ENCODE data around the gene PROB1. TPM values are rescaled to one million over a fixed set of nuclear protein-coding genes. Genes with fewer than 3 reads are reported as not detected.
A peak's percentile ranks its signal among the peaks of the same experiment; 100 is the strongest.

Gene PROB1
- polyA plus RNA-seq, 1 donor (not counting 4 experiments of a cell fraction or from before 2014, with no cell fraction given), result 0.26 TPM

DNA sequence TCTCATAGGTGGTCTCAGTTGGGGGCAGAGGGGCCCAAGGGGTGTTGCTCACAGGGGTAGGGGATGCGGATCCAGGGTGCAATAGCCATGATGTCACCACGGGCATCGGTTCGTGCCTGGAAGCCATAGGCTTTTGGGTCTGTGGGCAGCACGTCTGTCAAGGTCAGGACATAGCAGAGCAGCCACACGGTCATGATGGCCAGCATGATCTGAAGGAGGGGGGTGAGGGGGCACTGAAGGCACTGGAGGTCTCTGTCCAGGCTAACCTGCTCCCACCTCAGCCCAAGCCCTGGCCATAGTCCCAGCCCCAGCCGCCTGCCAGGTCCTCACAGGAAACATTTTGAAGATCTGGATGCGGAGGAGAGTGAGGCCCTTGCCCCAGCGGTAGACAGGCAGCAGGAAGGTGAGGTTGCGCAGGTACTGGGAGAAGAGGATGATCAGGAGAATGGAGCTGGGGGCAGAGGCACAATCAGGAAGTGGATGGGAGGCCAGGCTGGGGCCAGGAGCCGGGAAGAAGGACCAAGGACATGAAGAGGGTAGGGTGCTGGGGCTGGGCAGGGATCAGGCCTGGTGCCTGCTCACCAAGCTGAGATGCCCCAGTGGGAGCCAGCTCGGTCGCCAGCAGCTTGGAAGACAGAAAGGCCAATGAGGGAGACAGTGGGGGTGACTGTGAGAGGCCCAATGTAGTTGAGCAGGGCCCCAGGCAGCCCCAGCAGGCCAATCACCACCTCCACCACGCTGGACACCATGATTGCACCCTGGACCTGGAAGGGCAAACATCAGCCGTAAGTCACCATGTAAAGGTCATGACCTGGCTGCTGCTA is 15.1 kb downstream of the PROB1 start:
- H3K9me3 ChIP-seq (ENCODE audit: control insufficient read depth, low read depth, low read length), result no peaks in the 10 kb centered on the region
- H4K20me1 ChIP-seq (ENCODE audit: control insufficient read depth, extremely low read depth, insufficient read depth, low read length), result no peaks in the 10 kb centered on the region
- H3K36me3 ChIP-seq (ENCODE audit: control insufficient read depth in 2 of 2, extremely low read depth in 1 of 2, insufficient read depth in 2 of 2, low read length in 2 of 2), result no peaks in the 10 kb centered on the region
- H2AFZ ChIP-seq (ENCODE audit: control insufficient read depth, low read length), result no peak overlapping the region
- H3K4me3 ChIP-seq (ENCODE audit: control insufficient read depth in 2 of 3, extremely low read depth in 1 of 3, insufficient read depth in 2 of 3, low read depth in 1 of 3, low read length in 3 of 3), result no peak overlapping the region
- no peak for DNase-seq (ENCODE audit: low read depth, low spot score)
- no peak for FAIRE-seq
- no peak for TF ChIP-seq EZH2 (IDR thresholded peaks at IDR 0.05; ENCODE audit: low read length)
- TF ChIP-seq, protein P1, sequence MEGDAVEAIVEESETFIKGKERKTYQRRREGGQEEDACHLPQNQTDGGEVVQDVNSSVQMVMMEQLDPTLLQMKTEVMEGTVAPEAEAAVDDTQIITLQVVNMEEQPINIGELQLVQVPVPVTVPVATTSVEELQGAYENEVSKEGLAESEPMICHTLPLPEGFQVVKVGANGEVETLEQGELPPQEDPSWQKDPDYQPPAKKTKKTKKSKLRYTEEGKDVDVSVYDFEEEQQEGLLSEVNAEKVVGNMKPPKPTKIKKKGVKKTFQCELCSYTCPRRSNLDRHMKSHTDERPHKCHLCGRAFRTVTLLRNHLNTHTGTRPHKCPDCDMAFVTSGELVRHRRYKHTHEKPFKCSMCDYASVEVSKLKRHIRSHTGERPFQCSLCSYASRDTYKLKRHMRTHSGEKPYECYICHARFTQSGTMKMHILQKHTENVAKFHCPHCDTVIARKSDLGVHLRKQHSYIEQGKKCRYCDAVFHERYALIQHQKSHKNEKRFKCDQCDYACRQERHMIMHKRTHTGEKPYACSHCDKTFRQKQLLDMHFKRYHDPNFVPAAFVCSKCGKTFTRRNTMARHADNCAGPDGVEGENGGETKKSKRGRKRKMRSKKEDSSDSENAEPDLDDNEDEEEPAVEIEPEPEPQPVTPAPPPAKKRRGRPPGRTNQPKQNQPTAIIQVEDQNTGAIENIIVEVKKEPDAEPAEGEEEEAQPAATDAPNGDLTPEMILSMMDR (optimal IDR thresholded peaks at IDR 0.05 in 1 of 3, IDR thresholded peaks at IDR 0.05 in 1 of 3, conservative IDR thresholded peaks at IDR 0.05 in 1 of 3; ENCODE audit: extremely low read depth in 1 of 3, insufficient read depth in 2 of 3, low read length in 3 of 3), result no peak
- H3K4me1 ChIP-seq (ENCODE audit: control insufficient read depth, extremely low read depth, insufficient read depth, low read length), result peaks cover 15% of the 10 kb centered on the region
- no peaks in the 10 kb centered on the region for H3K79me2 ChIP-seq (ENCODE audit: control insufficient read depth, insufficient read depth, low read length)
- H3K4me2 ChIP-seq (ENCODE audit: control insufficient read depth, extremely low read depth, insufficient read depth, low read depth, low read length), result no peak overlapping the region
- no peaks in the 10 kb centered on the region for H3K27me3 ChIP-seq (ENCODE audit: control insufficient read depth, extremely low read depth, insufficient read depth, low read length)
- no peak overlapping the region for H3K9ac ChIP-seq (ENCODE audit: control insufficient read depth, extremely low read depth, insufficient read depth, low read length)
- no peaks in the 10 kb centered on the region for H3K9me1 ChIP-seq (ENCODE audit: control insufficient read depth, extremely low read depth, insufficient read depth, low read length)
- H3K27ac ChIP-seq (ENCODE audit: control insufficient read depth, insufficient read depth, low read length), result no peak overlapping the region
- dilution Hi-C loops (cut with MboI; ENCODE audit: extremely low pct_ligation_motif_present, low sequenced_read_pairs), result no loop called here

DNA sequence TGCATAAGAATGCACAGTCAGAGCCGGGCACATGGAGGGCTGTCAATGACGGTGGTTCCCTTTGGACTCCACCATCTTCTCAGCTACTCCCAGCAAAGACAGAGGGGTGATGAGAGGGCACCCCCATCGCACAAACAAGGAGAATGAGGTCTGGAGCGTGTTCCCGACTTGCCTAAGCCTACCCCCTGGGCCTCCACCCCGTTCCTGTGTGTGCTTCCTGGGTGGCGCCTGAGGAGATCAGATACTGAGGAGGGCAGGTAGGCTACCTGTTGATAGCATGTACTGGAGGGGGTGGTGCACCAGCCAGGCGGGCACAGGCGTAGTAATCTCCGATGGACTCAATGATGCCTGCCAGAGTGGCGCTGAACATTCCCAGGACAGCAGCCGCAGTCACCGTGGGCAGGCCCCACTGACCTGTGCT is 16.0 kb downstream of the PROB1 start:
- TF ChIP-seq, protein P1 (optimal IDR thresholded peaks at IDR 0.05 in 1 of 3, IDR thresholded peaks at IDR 0.05 in 1 of 3, conservative IDR thresholded peaks at IDR 0.05 in 1 of 3; ENCODE audit: extremely low read depth in 1 of 3, insufficient read depth in 2 of 3, low read length in 3 of 3), result no peak
- no peak for TF ChIP-seq EZH2 (IDR thresholded peaks at IDR 0.05; ENCODE audit: low read length)
- H3K36me3 ChIP-seq (ENCODE audit: control insufficient read depth in 2 of 2, extremely low read depth in 1 of 2, insufficient read depth in 2 of 2, low read length in 2 of 2), result no peaks in the 10 kb centered on the region
- peaks cover 10% of the 10 kb centered on the region for H3K4me1 ChIP-seq (ENCODE audit: control insufficient read depth, extremely low read depth, insufficient read depth, low read length)
- no peak overlapping the region for H3K27ac ChIP-seq (ENCODE audit: control insufficient read depth, insufficient read depth, low read length)
- H2AFZ ChIP-seq (ENCODE audit: control insufficient read depth, low read length), result peak overlapping the region; percentile 1
- no peak overlapping the region for H3K4me2 ChIP-seq (ENCODE audit: control insufficient read depth, extremely low read depth, insufficient read depth, low read depth, low read length)
- no peaks in the 10 kb centered on the region for H3K27me3 ChIP-seq (ENCODE audit: control insufficient read depth, extremely low read depth, insufficient read depth, low read length)
- dilution Hi-C loops (cut with MboI; ENCODE audit: extremely low pct_ligation_motif_present, low sequenced_read_pairs), result no loop called here
- no peak overlapping the region for H3K4me3 ChIP-seq (ENCODE audit: control insufficient read depth in 2 of 3, extremely low read depth in 1 of 3, insufficient read depth in 2 of 3, low read depth in 1 of 3, low read length in 3 of 3)
- no peak overlapping the region for H3K9ac ChIP-seq (ENCODE audit: control insufficient read depth, extremely low read depth, insufficient read depth, low read length)
- no peaks in the 10 kb centered on the region for H3K9me3 ChIP-seq (ENCODE audit: control insufficient read depth, low read depth, low read length)
- DNase-seq (ENCODE audit: low read depth, low spot score) (no peak), FAIRE-seq (peak; percentile 36)
- H3K79me2 ChIP-seq (ENCODE audit: control insufficient read depth, insufficient read depth, low read length), result no peaks in the 10 kb centered on the region
- no peaks in the 10 kb centered on the region for H4K20me1 ChIP-seq (ENCODE audit: control insufficient read depth, extremely low read depth, insufficient read depth, low read length)
- H3K9me1 ChIP-seq (ENCODE audit: control insufficient read depth, extremely low read depth, insufficient read depth, low read length), result no peaks in the 10 kb centered on the region
